Vagina (tissue), 2 donors: ENCODE results near the gene SIPA1L3.

Experiments
- CTCF ChIP-seq, 3 experiments: fragments of 450-650 bp in 2 of 3; fragments of 200-600 bp in 1 of 3; sonication (generic) in 1 of 3; IDR thresholded peaks; one replicate each; pipeline ENCODE4 v1.5.1; 2017 to 2019; ENCODE audit warnings: antibody characterized with exemption in 3 of 3, mild to moderate bottlenecking in 2 of 3, moderate library complexity in 2 of 3
- POLR2A ChIP-seq, 2 donors: fragments of 450-650 bp; IDR thresholded peaks; one replicate each; pipeline ENCODE4 v1.6.1; 2017; ENCODE audit warnings: antibody characterized with exemption in 2 of 2, mild to moderate bottlenecking in 2 of 2, moderate library complexity in 2 of 2

GRCh38 chr19:38130399-38130798, 223.4 kb downstream of the SIPA1L3 start:
- TF ChIP-seq CTCF (IDR thresholded peaks at IDR 0.05) (no peak), POLR2A (IDR thresholded peaks at IDR 0.05) (no peak)
